Lower lobe of right lung (tissue), 2 donors: ENCODE results near the gene KRTAP10-3. TPM values are rescaled to one million over a fixed set of nuclear protein-coding genes. Genes with fewer than 3 reads are reported as not detected.
A peak's percentile ranks its signal among the peaks of the same experiment; 100 is the strongest.

Experiments
- ATAC-seq, 2 donors: fragments of 200-7000 bp; cut with Tn5 transposase; one replicate each; pipeline ENCODE4 v1.9.1; 2020 to 2022; ENCODE audit warnings: mild to moderate bottlenecking in 2 of 2, moderate library complexity in 2 of 2
- DNase-seq: peaks from one replicate; pipeline ENCODE4 v3.0.0-alpha.2; 2020
- H3K27ac ChIP-seq: fragments of 200-600 bp; one replicate; pipeline ENCODE4 v1.8.0; 2022
- H3K27me3 ChIP-seq: fragments of 200-600 bp; one replicate; pipeline ENCODE4 v1.8.0; 2022; ENCODE audit warnings: low read depth
- H3K36me3 ChIP-seq: fragments of 200-600 bp; one replicate; pipeline ENCODE4 v1.8.0; 2022; ENCODE audit warnings: mild to moderate bottlenecking
- H3K4me1 ChIP-seq: fragments of 200-600 bp; one replicate; pipeline ENCODE4 v1.8.0; 2022
- H3K4me3 ChIP-seq: fragments of 200-600 bp; one replicate; pipeline ENCODE4 v1.8.0; 2022; ENCODE audit warnings: mild to moderate bottlenecking
- H3K9me3 ChIP-seq: fragments of 200-600 bp; one replicate; pipeline ENCODE4 v1.8.0; 2022
- CTCF ChIP-seq: fragments of 200-600 bp; IDR thresholded peaks from one replicate; pipeline ENCODE4 v1.8.0; 2022; ENCODE audit warnings: antibody characterized with exemption, mild to moderate bottlenecking
- intact Hi-C: fragments of 100-400 bp; cut with DNase I; formaldehyde crosslinking; loops from one replicate; pipeline ENCODE4 v1.11.0; 2022
- total RNA-seq: library from RNA; stranded (reverse); fragmentation: NEBNext Ultra II Directional; extraction: Animal tissue kit (Norgen Biotek cat#: 25700); gene quantifications from one replicate; pipeline ENCODE4 v1.2.1, GENCODE V29; 2021
- donor health status: DM: no; HTN: yes; CAD: no; lungs with severe emphysema.

Gene KRTAP10-3
- total RNA-seq, 1 donor from 2014 or later = not detected

GRCh38 chr21:44533121-44533890 lies 25.3 kb downstream of the KRTAP10-3 start:
- H3K27ac ChIP-seq = no peak overlapping the region
- ATAC-seq (no peak), DNase-seq (peak; percentile 45)
- TF ChIP-seq CTCF = no peak
- no peaks in the 10 kb centered on the region for H3K36me3 ChIP-seq
- intact Hi-C loops = no loop called here
- no peaks in the 10 kb centered on the region for H3K9me3 ChIP-seq
- no peaks in the 10 kb centered on the region for H3K4me1 ChIP-seq
- H3K27me3 ChIP-seq = peaks cover under 1% of the 10 kb centered on the region
- H3K4me3 ChIP-seq = no peak overlapping the region

- TF ChIP-seq CTCF = no peak
- Histone ChIP-seq H3K27me3 (no peaks in the 10 kb centered on the region), H3K9me3 (no peaks in the 10 kb centered on the region), H3K4me1 (no peaks in the 10 kb centered on the region), H3K4me3 (no peak overlapping the region), H3K36me3 (no peaks in the 10 kb centered on the region), H3K27ac (no peak overlapping the region)
- intact Hi-C loops = no loop called here
- DNase-seq = no peak
- ATAC-seq = no peak
These were observed 25.9 kb downstream of the KRTAP10-3 start for GRCh38 chr21:44532712-44533111.

- Histone ChIP-seq H3K27ac (no peak overlapping the region), H3K4me1 (no peaks in the 10 kb centered on the region), H3K27me3 (no peaks in the 10 kb centered on the region), H3K36me3 (no peaks in the 10 kb centered on the region), H3K9me3 (no peaks in the 10 kb centered on the region), H3K4me3 (no peak overlapping the region)
- DNase-seq (peak; percentile 38), ATAC-seq (no peak)
- TF ChIP-seq CTCF = no peak
- intact Hi-C loops = no loop called here
These were observed 26.7 kb downstream of the KRTAP10-3 start for GRCh38 chr21:44531606-44532564.

- H3K4me1 ChIP-seq = no peaks in the 10 kb centered on the region
- H3K27ac ChIP-seq = no peak overlapping the region
- no peaks in the 10 kb centered on the region for H3K9me3 ChIP-seq
- H3K4me3 ChIP-seq = no peak overlapping the region
- DNase-seq = no peak
- intact Hi-C loops = no loop called here
- H3K27me3 ChIP-seq = no peaks in the 10 kb centered on the region
- no peak for TF ChIP-seq CTCF
- no peak for ATAC-seq
- H3K36me3 ChIP-seq = no peaks in the 10 kb centered on the region
These were observed 27.5 kb downstream of the KRTAP10-3 start for GRCh38 chr21:44530903-44531605.

- no peak overlapping the region for H3K27ac ChIP-seq
- no peak for ATAC-seq
- intact Hi-C loops = no loop called here
These were observed 28.2 kb downstream of the KRTAP10-3 start for GRCh38 chr21:44530221-44530902.

More at GRCh38 chr21:44530221-44530902, 28.2 kb downstream of the KRTAP10-3 start:
- Histone ChIP-seq H3K36me3 (no peaks in the 10 kb centered on the region), H3K9me3 (no peaks in the 10 kb centered on the region), H3K27me3 (no peaks in the 10 kb centered on the region), H3K4me1 (no peaks in the 10 kb centered on the region), H3K4me3 (no peak overlapping the region)
- no peak for DNase-seq
- no peak for TF ChIP-seq CTCF
